GM21825 (cell line): Measurements from ENCODE around the gene GABPB1.

Experiments used
- ATAC-seq: cut with Tn5 transposase; IDR thresholded peaks from one replicate; pipeline ENCODE4 v1.9.1; 2021; ENCODE audit warnings: mild to moderate bottlenecking, moderate library complexity; ENCODE audit not compliant: unreplicated experiment

Gene GABPB1

DNA sequence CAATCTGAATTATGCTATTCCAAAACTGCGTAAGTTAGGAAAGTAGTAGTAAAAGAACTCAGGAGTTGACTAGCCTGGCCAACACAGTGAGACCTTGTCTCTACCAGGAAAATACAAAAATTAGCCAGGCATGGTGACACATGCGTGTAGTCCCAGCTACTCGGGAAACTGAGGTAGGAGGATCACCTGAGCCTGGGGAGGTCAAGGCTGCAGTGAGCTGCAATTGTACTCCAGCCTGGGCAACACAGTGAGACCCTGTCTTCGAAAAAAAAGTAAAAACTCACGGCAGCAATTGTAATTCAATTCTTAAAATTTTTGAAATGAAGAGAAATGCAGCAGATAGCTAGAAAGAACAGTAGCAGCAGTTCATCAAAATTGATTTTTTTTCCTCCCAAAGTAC is 9.7 kb downstream of the GABPB1 start:
- ATAC-seq = no peak

DNA sequence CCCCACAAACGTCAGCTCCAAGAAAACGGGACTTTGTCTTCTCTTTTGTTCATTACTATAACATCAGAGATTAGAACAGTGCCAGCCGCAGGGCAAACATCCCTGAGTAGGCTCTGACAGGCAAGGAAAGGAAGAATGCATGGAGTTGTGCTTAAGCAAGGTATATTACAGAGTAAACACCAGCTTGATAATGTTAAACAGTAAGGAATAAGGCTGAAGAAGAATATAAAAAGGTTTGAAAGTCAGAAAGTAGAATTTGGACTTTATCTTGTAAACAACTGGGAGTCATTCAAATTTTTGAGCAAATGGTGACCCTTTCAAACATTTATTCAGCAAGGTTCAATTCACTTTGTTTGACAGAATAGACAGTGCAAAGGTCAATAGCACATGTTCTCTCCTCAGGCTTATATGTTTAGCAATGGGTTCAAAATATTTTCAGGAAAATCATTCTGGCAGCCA is 11.0 kb downstream of the GABPB1 start:
- no peak for ATAC-seq

DNA sequence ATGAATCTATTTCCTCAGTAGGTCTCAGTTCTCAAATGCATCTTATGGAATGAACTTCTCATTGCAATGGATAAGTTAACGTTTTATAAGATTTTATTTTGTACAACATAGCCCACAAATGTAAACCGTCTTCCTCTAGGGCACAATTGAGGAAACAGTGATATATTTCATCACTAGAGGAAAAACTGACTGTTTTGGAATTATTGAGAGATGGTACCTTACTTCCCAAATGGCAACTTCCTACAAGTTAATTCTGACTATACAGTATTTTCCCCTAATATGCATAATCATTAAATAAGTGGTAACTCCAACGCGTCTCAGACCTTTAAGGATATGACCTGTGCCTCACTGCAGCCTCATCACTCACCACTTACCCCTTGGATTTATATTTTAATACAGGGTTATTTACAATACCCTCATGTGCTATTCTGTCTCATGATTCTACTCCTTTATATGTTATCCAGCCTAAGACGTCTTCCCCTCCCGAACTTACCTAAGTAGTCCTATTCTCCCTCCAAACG is 13.3 kb downstream of the GABPB1 start:
- ATAC-seq = no peak

DNA sequence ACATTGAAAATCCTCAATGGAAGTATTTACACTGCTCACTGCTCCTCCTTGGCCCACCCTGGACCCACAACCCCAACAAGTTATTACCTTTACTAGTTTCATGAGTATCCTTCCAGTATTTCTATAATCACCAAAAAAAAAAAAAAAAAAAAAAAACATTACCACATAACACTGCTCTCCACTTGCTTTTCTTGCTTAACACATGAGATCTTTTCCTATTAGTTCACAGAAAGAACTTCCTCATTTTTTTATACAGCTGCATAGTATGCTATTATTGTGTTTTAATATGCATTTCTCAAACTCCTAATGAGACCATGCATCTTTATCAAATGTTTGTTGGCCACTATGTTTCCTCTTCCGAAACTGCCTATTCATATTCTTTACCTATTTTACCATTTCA is 14.6 kb downstream of the GABPB1 start:
- ATAC-seq = no peak

DNA sequence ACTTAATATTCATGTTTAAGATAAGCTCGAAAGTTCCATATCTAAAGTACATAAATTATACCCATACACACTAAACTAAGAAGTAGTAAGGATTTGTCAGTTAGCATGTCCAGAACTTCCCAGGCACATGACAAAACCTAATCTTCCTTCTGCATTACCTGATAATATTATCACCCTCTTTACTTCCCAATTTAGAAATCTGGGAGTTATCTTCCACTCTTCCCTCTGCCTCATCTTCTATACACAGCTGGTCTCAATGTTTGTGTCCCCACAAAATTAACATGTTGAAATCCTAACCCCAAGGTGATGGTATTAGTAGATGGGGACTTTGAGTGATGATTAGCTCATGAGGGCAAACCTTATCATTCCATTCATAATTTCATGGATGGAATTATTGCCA is 15.3 kb downstream of the GABPB1 start:
- ATAC-seq = no peak

DNA sequence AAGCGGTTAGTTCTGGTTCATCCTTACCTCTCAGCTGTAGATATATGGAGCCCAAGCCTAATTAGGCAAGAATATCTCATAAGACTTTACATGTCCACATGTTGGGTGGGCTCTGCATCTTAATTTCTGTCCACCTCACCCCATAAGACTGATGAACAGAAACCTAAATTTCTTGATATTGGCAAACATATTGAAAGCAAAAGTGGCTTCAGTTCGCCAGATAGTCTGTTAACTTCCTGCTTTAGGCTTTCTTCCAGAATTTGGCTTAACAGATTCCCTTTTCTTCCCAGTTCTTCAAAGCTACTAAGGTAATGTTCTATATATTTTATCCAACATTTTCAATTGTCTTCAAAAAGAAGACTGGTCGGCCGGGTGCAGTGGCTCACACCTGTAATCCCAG is 19.7 kb downstream of the GABPB1 start:
- ATAC-seq = no peak

DNA sequence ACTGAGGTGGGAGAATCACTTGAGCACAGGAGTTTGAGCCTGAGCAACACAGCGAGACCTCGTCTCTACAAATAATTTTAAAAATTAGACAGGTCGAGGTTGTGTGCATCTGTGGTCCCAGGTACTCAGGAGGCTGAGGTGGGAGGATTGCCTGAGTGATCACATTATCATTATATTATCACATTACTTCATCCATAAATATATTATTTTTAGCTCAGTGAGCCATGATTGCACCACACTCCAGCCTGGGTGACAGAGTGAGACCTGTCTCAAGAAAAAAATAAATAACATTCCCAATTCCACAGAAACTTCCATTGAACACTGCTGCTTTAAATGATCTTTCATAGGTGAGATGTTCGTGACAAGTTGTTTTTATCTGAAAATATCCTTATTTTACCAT is 21.8 kb downstream of the GABPB1 start:
- no peak for ATAC-seq

DNA sequence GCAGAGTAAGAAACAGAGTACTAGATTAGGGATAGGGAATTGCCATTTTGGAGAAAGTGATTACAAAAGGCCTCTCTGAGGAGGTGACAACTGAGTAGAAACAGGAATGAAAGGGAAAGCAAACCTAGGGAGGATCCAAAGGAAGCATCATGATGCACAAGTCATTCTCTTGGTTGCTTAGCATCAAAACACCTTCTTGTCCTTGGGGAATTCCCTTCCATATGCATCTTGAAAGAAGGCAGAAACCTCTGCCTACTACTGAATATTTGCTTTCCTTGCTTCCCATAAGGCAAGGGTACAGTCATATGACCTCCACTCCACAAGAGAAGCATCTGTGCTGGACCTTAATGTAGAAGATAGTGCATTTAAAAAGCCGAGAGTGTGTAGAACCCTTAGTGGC is 24.1 kb downstream of the GABPB1 start:
- no peak for ATAC-seq

DNA sequence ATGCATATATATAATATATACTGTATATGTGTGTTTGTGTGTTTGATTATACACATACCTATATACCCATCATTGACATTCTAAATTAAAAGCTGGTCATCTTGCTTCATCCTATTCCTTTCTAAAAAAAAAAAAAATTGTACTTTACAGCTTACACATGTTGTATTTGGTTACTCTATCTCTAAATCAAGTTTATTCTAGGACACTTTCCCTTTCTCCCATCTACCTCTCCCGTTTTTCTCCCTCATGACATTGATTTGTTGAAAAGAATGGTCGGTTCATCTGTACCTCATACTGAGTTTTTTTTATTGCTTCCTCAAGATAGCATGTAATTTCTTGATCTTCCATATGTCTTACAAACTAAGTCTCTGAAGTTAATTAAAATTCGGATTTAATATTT is 26.9 kb downstream of the GABPB1 start:
- no peak for ATAC-seq

DNA sequence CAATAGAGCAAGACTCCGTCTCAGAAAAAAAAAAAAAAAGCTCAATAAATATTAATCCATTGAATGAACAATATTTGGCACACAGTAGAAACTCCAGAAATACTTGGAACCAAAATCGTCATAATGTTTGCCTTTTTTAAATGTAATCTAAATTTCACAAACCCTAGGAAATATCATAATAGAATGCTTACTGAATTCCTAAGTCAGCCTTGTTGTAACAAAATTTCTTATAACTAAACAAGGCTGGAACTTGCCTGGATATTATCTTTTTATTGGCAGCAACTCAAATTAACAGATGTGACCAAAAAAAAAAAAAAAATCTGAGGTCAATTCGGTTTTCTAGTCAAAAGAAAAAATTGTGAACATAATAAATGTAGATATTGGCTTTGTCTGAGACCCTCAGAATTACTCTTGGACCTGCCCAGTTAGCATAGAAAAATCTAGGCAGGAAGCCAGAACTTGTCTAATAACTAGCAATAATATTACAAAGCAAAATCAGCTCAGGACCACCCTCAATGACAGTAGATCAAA is 33.3 kb downstream of the GABPB1 start:
- no peak for ATAC-seq

DNA sequence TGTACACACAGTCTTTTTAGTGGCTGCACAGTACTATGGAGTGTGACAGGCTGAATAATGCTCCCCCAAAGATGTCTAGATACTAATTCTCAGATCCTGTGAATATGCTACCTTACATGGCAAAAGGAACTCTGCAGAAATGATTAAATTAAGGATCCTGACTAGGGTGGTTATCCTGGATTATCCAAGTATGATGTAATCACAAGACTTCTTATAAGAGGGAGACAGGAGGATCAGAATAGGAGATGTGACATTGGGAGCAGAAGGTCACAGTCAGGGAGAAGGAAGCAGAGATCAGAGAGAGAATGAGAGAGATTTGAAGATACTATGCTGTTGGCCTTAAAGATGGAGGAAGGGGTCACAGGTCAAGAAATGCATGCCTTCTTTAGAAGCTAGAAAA is 34.5 kb downstream of the GABPB1 start:
- ATAC-seq = no peak

DNA sequence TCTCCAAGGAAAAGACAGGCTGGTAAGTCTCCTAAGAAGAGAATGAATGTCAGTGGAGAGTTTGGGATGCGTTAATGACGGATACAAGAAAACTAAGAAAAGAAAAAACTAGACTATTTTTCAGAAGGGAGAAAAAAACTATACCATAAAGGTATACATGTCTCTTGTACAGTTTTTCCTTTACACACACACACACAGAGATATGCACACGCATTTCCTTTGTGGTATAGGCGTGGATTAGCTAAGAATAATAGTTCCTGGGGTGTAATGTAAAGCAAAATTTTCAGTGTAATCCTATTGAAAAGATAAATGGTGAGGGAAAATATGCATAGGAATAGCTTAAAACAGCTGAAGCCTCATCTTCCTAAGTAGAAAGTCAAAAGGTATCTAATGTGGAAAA is 36.3 kb downstream of the GABPB1 start:
- ATAC-seq = no peak

DNA sequence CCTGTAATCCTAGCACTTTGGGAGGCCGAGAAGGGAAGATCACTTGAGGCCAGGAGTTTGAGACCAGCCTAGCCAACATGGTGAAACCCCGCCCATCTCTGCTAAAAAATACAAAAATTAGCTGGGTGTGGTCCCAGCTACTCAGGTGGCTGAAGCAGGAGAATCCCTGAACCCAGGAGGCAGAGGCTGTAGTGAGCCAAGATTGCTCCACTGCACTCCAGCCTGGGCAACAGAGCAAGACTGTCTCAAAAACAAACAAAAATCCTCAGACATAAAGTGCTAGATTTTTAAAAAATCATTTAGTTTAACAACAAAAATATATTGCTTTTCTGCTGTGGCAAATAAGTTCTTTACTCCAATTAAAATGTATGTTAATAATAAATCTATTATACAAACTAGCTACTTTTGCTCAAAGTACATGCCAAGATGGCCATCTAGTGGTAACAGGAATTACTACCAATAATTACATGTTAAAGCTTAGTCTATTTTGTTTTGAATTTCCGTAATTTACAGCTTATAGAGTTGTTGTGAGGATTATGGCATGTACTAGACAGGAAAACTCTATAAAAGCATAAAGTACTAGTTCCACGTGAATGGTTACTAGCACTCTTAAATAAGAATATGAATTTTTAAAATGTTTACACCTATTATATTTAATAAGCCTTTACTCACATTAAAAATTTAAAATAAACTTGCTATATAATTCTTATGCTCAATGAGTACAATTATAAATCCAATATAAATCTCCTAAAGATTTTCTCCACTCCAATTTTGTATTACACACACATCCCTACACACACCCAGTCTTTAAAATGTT is 39.0 kb downstream of the GABPB1 start:
- ATAC-seq = no peak

DNA sequence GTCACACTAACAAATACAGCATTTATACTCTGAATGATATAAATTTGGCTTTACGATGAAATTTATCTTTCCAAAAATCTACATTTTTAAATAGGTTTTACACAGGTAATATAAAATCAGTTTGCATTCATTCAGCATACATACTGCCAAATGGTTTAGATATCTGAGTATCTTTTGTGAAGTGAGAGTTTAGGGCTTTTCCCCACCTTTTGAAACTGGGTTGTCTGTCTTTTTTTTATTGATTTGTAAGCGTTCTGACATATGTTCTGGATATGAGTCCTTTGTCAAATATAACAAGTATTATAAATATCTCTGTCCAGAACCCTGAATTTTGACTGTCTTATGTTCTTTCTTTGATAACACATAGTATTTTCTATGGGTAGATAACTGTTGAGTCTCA is 42.4 kb downstream of the GABPB1 start:
- ATAC-seq = no peak

DNA sequence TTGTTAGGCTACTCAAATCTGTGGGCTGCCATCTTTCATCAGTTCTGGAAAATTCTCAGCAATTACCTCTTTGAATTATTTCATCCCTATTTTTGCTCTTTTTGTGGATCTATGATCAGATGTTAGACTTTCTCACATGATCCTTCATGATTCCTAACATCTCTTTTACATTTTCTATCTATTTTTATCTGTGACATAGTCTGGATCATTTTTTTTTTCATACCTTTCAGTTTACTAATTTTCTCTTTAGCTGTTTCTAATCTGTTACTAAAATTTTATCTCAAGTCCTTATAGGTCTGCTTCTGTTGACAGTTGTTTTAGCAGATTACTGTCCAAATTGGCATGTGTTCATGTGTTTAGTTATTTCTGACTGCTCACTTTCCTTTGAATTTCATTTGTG is 47.2 kb downstream of the GABPB1 start:
- no peak for ATAC-seq

DNA sequence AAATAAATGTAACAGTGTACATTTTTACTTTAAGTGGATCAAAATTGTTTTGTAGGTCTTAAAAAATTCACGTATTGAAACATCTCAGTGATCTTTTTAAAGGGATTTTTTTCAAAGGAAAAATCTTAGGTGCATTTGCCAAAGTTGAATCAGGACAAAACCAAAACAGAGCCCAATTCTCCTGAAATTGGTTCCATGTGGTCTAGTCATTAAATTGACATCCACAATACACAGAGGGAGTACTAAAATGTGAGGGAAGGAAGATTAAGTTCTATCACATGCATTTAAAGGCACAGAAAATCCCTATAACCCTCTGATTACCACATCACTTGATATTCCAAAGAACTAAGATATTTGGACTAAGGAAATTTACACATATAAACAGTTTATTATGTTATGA is 50.2 kb downstream of the GABPB1 start:
- ATAC-seq = no peak

DNA sequence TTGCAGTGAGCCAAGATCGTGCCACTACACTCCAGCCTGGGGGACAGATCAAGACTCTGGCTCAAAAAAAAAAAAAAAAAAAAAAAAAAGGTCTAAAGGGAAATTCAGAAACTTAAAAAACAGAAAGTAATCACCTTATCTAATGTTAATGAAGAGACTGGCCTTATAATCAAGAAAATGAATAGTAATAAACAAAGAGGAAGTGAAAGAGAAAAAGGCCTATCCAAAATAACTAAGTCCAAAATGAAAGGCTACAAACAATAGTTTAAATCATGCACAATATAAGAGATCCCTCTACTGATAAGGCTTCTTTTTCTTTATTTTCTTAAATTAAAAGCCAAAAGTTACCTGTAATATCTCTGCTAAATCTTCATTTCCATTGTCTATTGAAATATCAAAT is 52.4 kb downstream of the GABPB1 start:
- ATAC-seq = no peak

DNA sequence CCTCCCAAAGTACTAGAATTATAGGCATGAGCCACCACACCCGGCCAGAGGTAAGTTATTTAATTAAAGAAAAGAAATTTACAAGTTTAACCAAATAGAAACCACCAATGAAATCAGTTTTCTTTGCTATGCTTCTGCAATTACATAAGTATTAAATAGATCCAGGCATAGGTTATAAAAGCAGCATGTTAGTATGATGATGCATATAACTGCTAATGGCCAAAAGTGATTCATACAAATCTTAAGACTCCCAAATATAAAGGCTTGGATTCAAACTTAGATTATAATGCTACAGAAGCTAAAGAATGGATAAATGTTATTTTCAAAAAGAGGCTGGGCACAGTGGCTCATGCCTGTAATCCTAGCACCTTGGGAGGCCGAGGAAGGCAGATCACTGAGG is 56.7 kb downstream of the GABPB1 start:
- ATAC-seq = no peak

DNA sequence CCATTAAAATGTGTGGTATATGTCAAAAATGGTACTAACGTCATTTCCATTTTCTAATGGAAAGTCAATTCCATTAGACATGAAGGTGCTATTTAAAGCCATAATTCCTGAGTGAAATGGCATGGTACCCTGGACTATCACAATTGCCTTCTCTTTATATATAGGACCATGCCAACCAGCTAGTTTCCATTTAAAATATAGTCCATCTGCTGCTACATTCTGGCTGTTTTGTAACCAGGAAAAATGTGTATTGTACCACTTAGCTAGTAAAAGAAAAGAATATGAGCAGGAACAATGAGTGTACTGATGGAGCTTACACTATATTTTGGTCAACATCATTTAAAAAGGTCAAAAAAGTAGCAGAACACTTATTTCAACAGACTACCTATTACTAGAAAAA is 59.0 kb downstream of the GABPB1 start:
- no peak for ATAC-seq

DNA sequence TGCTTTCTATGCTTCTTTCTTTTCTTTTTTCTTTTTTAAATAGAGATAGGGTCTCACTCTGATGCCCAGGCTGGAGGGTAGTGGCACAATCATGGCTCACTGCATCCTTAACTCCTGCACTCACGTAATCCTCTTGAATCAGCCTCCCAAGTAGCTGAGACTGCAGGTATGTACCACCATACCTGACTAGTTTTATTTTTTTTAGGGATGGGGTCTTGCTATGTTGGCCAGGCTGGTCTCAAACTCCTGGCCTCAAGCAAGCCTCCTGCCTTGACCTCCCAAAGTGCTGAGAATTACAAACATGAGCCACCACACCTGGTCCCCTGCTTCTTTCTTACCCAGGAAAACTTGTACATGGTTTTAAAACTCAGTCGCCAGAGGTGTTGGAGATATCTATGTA is 65.2 kb downstream of the GABPB1 start:
- ATAC-seq = no peak

DNA sequence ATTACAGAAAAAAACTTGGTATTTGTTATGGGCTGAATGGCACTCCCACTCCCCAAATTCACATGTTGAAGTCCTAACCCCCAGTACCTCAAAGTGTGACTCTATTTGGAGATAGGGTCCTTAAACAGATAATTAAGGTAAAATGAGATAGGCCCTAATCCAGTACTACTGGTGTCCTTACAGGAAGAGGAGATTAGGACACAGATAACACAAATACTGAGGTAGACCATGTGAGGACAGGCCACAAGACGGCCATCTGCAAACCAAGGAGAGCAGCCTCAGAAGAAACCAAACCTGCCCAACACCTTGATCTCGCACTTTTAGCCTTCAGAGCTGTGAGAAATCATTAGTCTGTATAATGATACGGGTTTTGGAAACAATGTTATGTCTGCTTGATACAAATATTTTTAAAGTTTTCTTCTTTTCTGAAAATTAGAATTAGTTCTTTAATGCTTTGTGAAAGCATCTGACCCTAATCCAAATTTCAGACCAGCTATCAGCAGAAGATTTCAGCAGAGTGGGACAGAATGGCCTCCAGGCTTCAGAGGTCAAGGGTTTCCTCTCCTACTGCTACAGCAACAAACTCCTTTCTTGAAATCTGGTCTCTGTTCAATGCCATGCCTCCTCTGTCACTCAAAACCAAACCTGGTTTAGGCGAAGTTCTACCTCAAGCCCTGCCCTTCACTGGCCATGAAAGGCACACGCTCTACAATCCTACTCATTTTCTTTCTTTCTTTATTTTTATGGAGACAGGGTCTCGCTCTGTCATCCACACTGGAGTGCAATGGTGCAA is 67.5 kb downstream of the GABPB1 start:
- no peak for ATAC-seq

DNA sequence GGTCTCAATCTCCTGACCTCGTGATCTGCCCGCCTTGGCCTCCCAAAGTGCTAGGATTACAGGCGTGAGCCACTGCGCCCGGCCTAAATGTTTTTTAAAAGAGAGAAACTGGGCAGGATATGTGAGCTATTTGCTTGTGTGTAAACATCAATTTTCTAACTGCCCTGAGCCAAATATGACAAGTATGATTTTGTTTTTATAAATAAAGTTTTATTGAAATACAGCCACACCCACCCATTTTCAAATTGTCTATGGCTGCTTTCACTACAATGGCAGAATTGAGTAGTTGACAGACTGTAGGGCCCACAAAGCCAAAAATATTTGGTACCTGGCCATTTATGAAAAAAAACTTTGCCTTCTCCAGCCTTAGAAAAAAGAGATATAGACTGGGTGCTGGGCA is 73.6 kb downstream of the GABPB1 start:
- no peak for ATAC-seq
